CD4-positive, alpha-beta T cell (primary cell): Measurements from ENCODE around the gene GSTA3. TPM values are rescaled to one million over a fixed set of nuclear protein-coding genes. Genes with fewer than 3 reads are reported as not detected.
"Not testable (repeated sequence)": the region's sequence is repeated elsewhere in the genome, so short reads cannot be mapped to it uniquely, and the experiment has no call there.

Experiments
- ATAC-seq: fragments of 200-7000 bp; cut with Tn5 transposase; one replicate; pipeline ENCODE4 v1.10.0; 2022; ENCODE audit warnings: mild to moderate bottlenecking; ENCODE audit not compliant: poor library complexity
- CTCF ChIA-PET: fragments of 350-600 bp; sonication (Branson Sonifier 250); formaldehyde crosslinking; loops from one replicate; lab custom pipeline; 2021; ENCODE audit warnings: antibody characterized with exemption, inconsistent platforms; lab: Charles Lee
- POLR2A ChIA-PET: fragments of 350-600 bp; sonication (Branson Sonifier 250); formaldehyde crosslinking; loops from one replicate; lab custom pipeline; 2021; ENCODE audit warnings: antibody characterized with exemption, inconsistent platforms; lab: Charles Lee
- DNase-seq, 14 experiments: peaks; one replicate each; pipeline ENCODE4 v3.0.0-alpha.2; 2013 to 2020; ENCODE audit warnings: mixed read lengths in 2 of 14
- H3K27ac ChIP-seq, 2 donors: one replicate each; pipeline versions ENCODE4 v1.5.1 to v1.7.0; 2013; ENCODE audit warnings: low read length in 2 of 2, low read depth in 1 of 2, mild to moderate bottlenecking in 1 of 2
- H3K27me3 ChIP-seq, 2 experiments: 1 replicate in 1 of 2; 2 replicates in 1 of 2; pipeline versions ENCODE4 v1.6.1 to v1.7.0; 2013; ENCODE audit warnings: low read length in 2 of 2, control low read depth in 1 of 2, mild to moderate bottlenecking in 1 of 2, moderate library complexity in 1 of 2; ENCODE audit not compliant: insufficient read depth in 2 of 2, control insufficient read depth in 1 of 2
- H3K36me3 ChIP-seq: one replicate; pipeline ENCODE4 v1.6.1; 2013; ENCODE audit warnings: low read length, control low read depth; ENCODE audit not compliant: insufficient read depth
- H3K4me1 ChIP-seq: one replicate; pipeline ENCODE4 v1.6.1; 2013; ENCODE audit warnings: low read length, control low read depth; ENCODE audit not compliant: insufficient read depth
- H3K4me3 ChIP-seq: one replicate; pipeline ENCODE4 v1.5.1; 2013; ENCODE audit warnings: mild to moderate bottlenecking, low read length, moderate library complexity
- H3K9me3 ChIP-seq, 2 experiments: 1 replicate in 1 of 2; 2 replicates in 1 of 2; pipeline versions ENCODE4 v1.6.1 to v1.7.0; 2013; ENCODE audit warnings: low read length in 2 of 2, mild to moderate bottlenecking in 2 of 2, control low read depth in 1 of 2, moderate library complexity in 1 of 2; ENCODE audit not compliant: control insufficient read depth in 1 of 2, insufficient read depth in 1 of 2
- H3K27ac Mint-ChIP-seq: one replicate; pipeline ENCODE4 v1.8.0; 2020; ENCODE audit warnings: mixed read lengths
- H3K27me3 Mint-ChIP-seq: one replicate; pipeline ENCODE4 v1.8.0; 2021; ENCODE audit warnings: mixed read lengths
- H3K36me3 Mint-ChIP-seq: one replicate; pipeline ENCODE4 v1.8.0; 2021; ENCODE audit warnings: low read depth, mixed read lengths
- H3K4me1 Mint-ChIP-seq: one replicate; pipeline ENCODE4 v1.8.0; 2021; ENCODE audit warnings: low read depth, mixed read lengths
- H3K4me3 Mint-ChIP-seq: one replicate; pipeline ENCODE4 v1.8.0; 2020; ENCODE audit warnings: mild to moderate bottlenecking, mixed read lengths
- H3K9me3 Mint-ChIP-seq: one replicate; pipeline ENCODE4 v1.8.0; 2020; ENCODE audit warnings: mixed read lengths
- CTCF ChIP-seq: fragments of 200-600 bp; IDR thresholded peaks from one replicate; pipeline ENCODE4 v1.8.0; 2022; ENCODE audit warnings: antibody characterized with exemption, mild to moderate bottlenecking
- intact Hi-C, 2 experiments: fragments of 100-400 bp; cut with DNase I in 1 of 2; cut with micrococcal nuclease in 1 of 2; formaldehyde crosslinking; loops; one replicate each; pipeline versions ENCODE4 v1.15.1 to v1.9.0; 2023 to 2025; cut with DNase I, micrococcal nuclease
- total RNA-seq, 174 experiments: library from RNA in 2 of 174; stranded (reverse) in 2 of 174; gene quantifications; one replicate each; pipeline ENCODE4 v1.2.3 and lab custom pipeline; 2021 to 2026

Gene GSTA3
- total RNA-seq, 2 experiments from 2014 or later: not detected

GRCh38 chr6:52925919-52926792, 16.7 kb upstream of the GSTA3 start:
- Histone ChIP-seq H3K27ac (no peak overlapping the region), H3K27me3 (no peaks in the 10 kb centered on the region), H3K4me1 (no peaks in the 10 kb centered on the region), H3K36me3 (no peaks in the 10 kb centered on the region), H3K4me3 (no peak overlapping the region), H3K9me3 (no peaks in the 10 kb centered on the region)
- TF ChIP-seq CTCF: no peak
- ChIA-PET POLR2A (no interaction called here), CTCF (no interaction called here)
- intact Hi-C loops: no loop called here
- H3K27me3 Mint-ChIP-seq: peaks cover 8% of the 10 kb centered on the region
- no peak overlapping the region for H3K27ac Mint-ChIP-seq
- H3K4me3 Mint-ChIP-seq: no peak overlapping the region
- DNase-seq (no peak), ATAC-seq (no peak)
- no peaks in the 10 kb centered on the region for H3K9me3 Mint-ChIP-seq
- H3K36me3 Mint-ChIP-seq: no peaks in the 10 kb centered on the region
- no peaks in the 10 kb centered on the region for H3K4me1 Mint-ChIP-seq

GRCh38 chr6:52925042-52925441, 15.5 kb upstream of the GSTA3 start:
- intact Hi-C loops: no loop called here
- CTCF ChIA-PET: no interaction called here
- H3K27me3 Mint-ChIP-seq: peaks cover 12% of the 10 kb centered on the region
- H3K4me3 ChIP-seq: no peak overlapping the region
- TF ChIP-seq CTCF: no peak
- no peaks in the 10 kb centered on the region for H3K36me3 Mint-ChIP-seq
- H3K9me3 ChIP-seq: no peaks in the 10 kb centered on the region
- DNase-seq: no peak
- ATAC-seq: no peak
- no peaks in the 10 kb centered on the region for H3K4me1 ChIP-seq
- H3K27ac ChIP-seq: no peak overlapping the region
- no peaks in the 10 kb centered on the region for H3K4me1 Mint-ChIP-seq
- POLR2A ChIA-PET: no interaction called here
- H3K27ac Mint-ChIP-seq: no peak overlapping the region
- H3K36me3 ChIP-seq: no peaks in the 10 kb centered on the region
- no peaks in the 10 kb centered on the region for H3K27me3 ChIP-seq
- H3K9me3 Mint-ChIP-seq: no peaks in the 10 kb centered on the region
- no peak overlapping the region for H3K4me3 Mint-ChIP-seq

- H3K9me3 Mint-ChIP-seq, H3K27ac ChIP-seq, H3K27ac Mint-ChIP-seq, H3K4me3 Mint-ChIP-seq, DNase-seq, intact Hi-C loops, ATAC-seq, H3K4me1 Mint-ChIP-seq, CTCF ChIA-PET, H3K4me1 ChIP-seq, H3K9me3 ChIP-seq, H3K4me3 ChIP-seq, H3K36me3 Mint-ChIP-seq, H3K36me3 ChIP-seq, H3K27me3 ChIP-seq: not testable (repeated sequence)
- POLR2A ChIA-PET: interaction anchor here (0.6 kb wide), 1 partner anchor 1949 kb away, joined by 3 read pairs; no protein-coding TSS in a partner anchor
- peaks cover 12% of the 10 kb centered on the region for H3K27me3 Mint-ChIP-seq
Observed at GRCh38 chr6:52923689-52924088, 14.2 kb upstream of the GSTA3 start.
